Endodermal cell (in vitro differentiated cells): ENCODE data around the gene TRAF3IP3. TPM values are rescaled to one million over a fixed set of nuclear protein-coding genes. Genes with fewer than 3 reads are reported as not detected.
A peak's percentile ranks its signal among the peaks of the same experiment; 100 is the strongest.

Experiments used
- DNase-seq: peaks from one replicate; pipeline ENCODE4 v3.0.0-alpha.2; 2017
- H3K27ac ChIP-seq: 2 replicates; pipeline ENCODE4 v1.5.1; 2013; ENCODE audit warnings: mild to moderate bottlenecking, low read depth, low read length, moderate library complexity
- H3K27me3 ChIP-seq: 2 replicates; pipeline ENCODE4 v1.6.1; 2013; ENCODE audit warnings: mild to moderate bottlenecking, low read length, moderate library complexity; ENCODE audit not compliant: insufficient read depth, control insufficient read depth, poor library complexity, severe bottlenecking
- H3K36me3 ChIP-seq: 2 replicates; pipeline ENCODE4 v1.7.0; 2013; ENCODE audit warnings: mild to moderate bottlenecking, low read length, moderate library complexity; ENCODE audit not compliant: control insufficient read depth, insufficient read depth
- H3K4me1 ChIP-seq: one replicate; pipeline ENCODE4 v1.7.0; 2013; ENCODE audit warnings: low read length; ENCODE audit not compliant: control insufficient read depth, insufficient read depth
- H3K4me3 ChIP-seq: 2 replicates; pipeline ENCODE4 v1.5.1; 2013; ENCODE audit warnings: mild to moderate bottlenecking, low read length, moderate library complexity
- H3K9ac ChIP-seq: 2 replicates; pipeline ENCODE4 v1.6.1; 2013; ENCODE audit warnings: mild to moderate bottlenecking, low read length, moderate library complexity; ENCODE audit not compliant: poor library complexity, severe bottlenecking; ENCODE audit errors: extremely low read depth
- H3K9me3 ChIP-seq: 2 replicates; pipeline ENCODE4 v1.6.1; 2013; ENCODE audit warnings: mild to moderate bottlenecking, low read length, moderate library complexity; ENCODE audit not compliant: control insufficient read depth
- H3K27ac Mint-ChIP-seq: 2 replicates; pipeline ENCODE4 v1.8.0; 2020; ENCODE audit warnings: mixed read lengths
- H3K27me3 Mint-ChIP-seq: 2 replicates; pipeline ENCODE4 v1.8.0; 2021; ENCODE audit warnings: mild to moderate bottlenecking, mixed read lengths; ENCODE audit not compliant: insufficient read depth
- H3K36me3 Mint-ChIP-seq: 2 replicates; pipeline ENCODE4 v1.8.0; 2020; ENCODE audit warnings: low read depth, mixed read lengths
- H3K4me1 Mint-ChIP-seq: 2 replicates; pipeline ENCODE4 v1.8.0; 2020; ENCODE audit warnings: mixed read lengths
- H3K4me3 Mint-ChIP-seq: 2 replicates; pipeline ENCODE4 v1.8.0; 2020; ENCODE audit warnings: mild to moderate bottlenecking, moderate library complexity, mixed read lengths
- H3K9me3 Mint-ChIP-seq: 2 replicates; pipeline ENCODE4 v1.8.0; 2020; ENCODE audit warnings: mild to moderate bottlenecking, mixed read lengths
- CTCF ChIP-seq: fragments of 200-600 bp; sonication (generic); conservative IDR thresholded peaks from 2 replicates; pipeline ENCODE4 v1.5.0; 2021; ENCODE audit warnings: antibody characterized with exemption, mild to moderate bottlenecking
- WGBS, 2 experiments: methylation state at CpG; one replicate each; pipeline versions ENCODE4 v1.1.5 to v1.1.7; 2013; ENCODE audit warnings: missing lambda C conversion rate in 2 of 2, mixed read lengths in 1 of 2; ENCODE audit not compliant: insufficient coverage in 1 of 2, insufficient read length in 1 of 2; 5-methylcytosine and 5-hydroxymethylcytosine counted together
- total RNA-seq, 2 donors: library from RNA; stranded (reverse); fragmentation: NEBNext Ultra II Directional in 1 of 2; extraction: Animal tissue kit (Norgen Biotek cat#: 25700) in 1 of 2; gene quantifications; 2 replicates in 1 of 2; 3 replicates in 1 of 2; pipeline ENCODE4 v1.2.1, GENCODE V29; 2021

Gene TRAF3IP3
- total RNA-seq, 2 donors from 2014 or later = not detected

- H3K9me3 ChIP-seq = no peaks in the 10 kb centered on the region
- no peaks in the 10 kb centered on the region for H3K4me1 ChIP-seq
- Mint-ChIP-seq H3K9me3 (no peaks in the 10 kb centered on the region), H3K4me1 (peaks cover 2% of the 10 kb centered on the region), H3K36me3 (peaks cover 13% of the 10 kb centered on the region), H3K4me3 (peak within 1 kb of the TSS; percentile 91), H3K27me3 (peaks cover 2% of the 10 kb centered on the region), H3K27ac (peak within 1 kb of the TSS; percentile 67)
- TF ChIP-seq CTCF = peak; percentile 77
- 23 to 31% methylated on average over 35 to 51 of the region's 51 CpGs for WGBS, 2 experiments
- peak within 1 kb of the TSS; percentile 57 for H3K9ac ChIP-seq
- peaks cover 23% of the 10 kb centered on the region for H3K36me3 ChIP-seq
- H3K27ac ChIP-seq = no peak within 1 kb of the TSS
- peaks cover 9% of the 10 kb centered on the region for H3K27me3 ChIP-seq
- peak within 1 kb of the TSS; percentile 99 for H3K4me3 ChIP-seq
- peak; percentile 97 for DNase-seq
Measured at GRCh38 chr1:209827384-209828262, 71.8 kb downstream of the TRAF3IP3 start, which contains the start of gene UTP25. TSS of gene UTP25 (plus strand) at chr1:209827972. CDS start at chr1:209828064, 92 bp downstream.

- no peaks in the 10 kb centered on the region for H3K9me3 ChIP-seq
- no peak overlapping the region for H3K4me3 ChIP-seq
- Mint-ChIP-seq H3K27ac (no peak overlapping the region), H3K36me3 (peaks cover 31% of the 10 kb centered on the region), H3K4me3 (peak overlapping the region; percentile 91), H3K27me3 (peaks cover 2% of the 10 kb centered on the region), H3K4me1 (peaks cover 2% of the 10 kb centered on the region), H3K9me3 (no peaks in the 10 kb centered on the region)
- no peak overlapping the region for H3K9ac ChIP-seq
- DNase-seq = no peak
- no peaks in the 10 kb centered on the region for H3K4me1 ChIP-seq
- WGBS, 2 experiments = 92 to 100% methylated on average over 1 to 2 of the region's 2 CpGs
- TF ChIP-seq CTCF = no peak
- peaks cover 7% of the 10 kb centered on the region for H3K27me3 ChIP-seq
- peaks cover 43% of the 10 kb centered on the region for H3K36me3 ChIP-seq
- H3K27ac ChIP-seq = no peak overlapping the region
Measured at GRCh38 chr1:209829716-209830115, 73.9 kb downstream of the TRAF3IP3 start.

GRCh38 chr1:209830722-209831121 is 74.9 kb downstream of the TRAF3IP3 start:
- no peak for DNase-seq
- Histone ChIP-seq H3K9ac (no peak overlapping the region), H3K36me3 (peaks cover 53% of the 10 kb centered on the region), H3K9me3 (no peaks in the 10 kb centered on the region), H3K27me3 (no peaks in the 10 kb centered on the region), H3K4me1 (no peaks in the 10 kb centered on the region), H3K27ac (no peak overlapping the region), H3K4me3 (no peak overlapping the region)
- TF ChIP-seq CTCF = no peak
- Mint-ChIP-seq H3K36me3 (peaks cover 37% of the 10 kb centered on the region), H3K4me3 (no peak overlapping the region), H3K9me3 (no peaks in the 10 kb centered on the region), H3K27me3 (peaks cover 2% of the 10 kb centered on the region), H3K4me1 (peaks cover 2% of the 10 kb centered on the region), H3K27ac (no peak overlapping the region)
- WGBS, 2 experiments = 91 to 100% methylated on average over 2 to 3 of the region's 3 CpGs
